K562 (cell line): ENCODE measurements around the gene GPR139. TPM values are rescaled to one million over a fixed set of nuclear protein-coding genes. Genes with fewer than 3 reads are reported as not detected.

Experiments
- ATAC-seq: fragments of 200-7000 bp; cut with Tn5 transposase; 3 replicates; pipeline ENCODE4 v1.9.1; 2020; ENCODE audit warnings: moderate library complexity
- BruUV-seq: library from RNA; stranded (reverse); fragments of 400-500 nt; replicated peaks from 2 replicates; lab custom pipeline; 2021; lab: Mats Ljungman, UMichigan
- CTCF ChIA-PET: fragments of 300-600 bp; formaldehyde crosslinking; extraction: SDS; loops from one replicate; lab custom pipeline; 2021; ENCODE audit warnings: low intra/inter-chr PET ratio; lab: Yijun Ruan, JAX
- POLR2A ChIA-PET: fragments of 300-600, 350-650 bp; sonication (Branson Sonifier 250); formaldehyde crosslinking; extraction: SDS; loops from one replicate; lab custom pipeline; 2021; ENCODE audit warnings: antibody characterized with exemption, inconsistent platforms; lab: Yijun Ruan, JAX
- DNase-seq, 4 experiments: peaks; one replicate each; pipeline versions ENCODE4 v3.0.0 to v3.0.0-alpha.2; 2011 to 2018; ENCODE audit warnings: low spot score in 3 of 4, mixed read lengths in 3 of 4; ENCODE audit errors: extremely low read depth in 1 of 4
- FAIRE-seq: peaks from 2 replicates; lab custom pipeline; 2011; peaks lifted over from hg19 to GRCh38; lab: Jason Lieb, UNC
- H2AFZ ChIP-seq: 2 replicates; pipeline ENCODE4 v1.6.0; 2011; ENCODE audit warnings: low read depth, low read length, control low read depth, inconsistent platforms
- H3K27ac ChIP-seq: fragments of 200-600 bp; 3 replicates; pipeline ENCODE4 v1.8.0; 2011; ENCODE audit warnings: low read depth, mild to moderate bottlenecking, control low read depth, inconsistent platforms, low read length, moderate library complexity, mixed read lengths; ENCODE audit errors: extremely low read depth
- H3K27me3 ChIP-seq, 2 experiments: fragments of 300-600 bp in 1 of 2; 2 replicates in 1 of 2; 3 replicates in 1 of 2; pipeline versions ENCODE4 v1.6.0 to v1.8.0; 2011; ENCODE audit warnings: inconsistent platforms in 2 of 2, low read length in 2 of 2, mild to moderate bottlenecking in 1 of 2, mixed read lengths in 1 of 2, moderate library complexity in 1 of 2; ENCODE audit not compliant: control insufficient read depth in 2 of 2, insufficient read depth in 2 of 2
- H3K36me3 ChIP-seq: fragments of 300-600 bp; 3 replicates; pipeline ENCODE4 v1.8.0; 2011; ENCODE audit warnings: mild to moderate bottlenecking, low read length, inconsistent platforms; ENCODE audit not compliant: control insufficient read depth, insufficient read depth
- H3K4me1 ChIP-seq, 2 experiments: fragments of 200-600 bp in 1 of 2; replicated peaks in 1 of 2; 2 replicates in 1 of 2; 3 replicates in 1 of 2; pipeline versions ENCODE4 v1.5.1 to v1.8.0; 2011; ENCODE audit warnings: inconsistent platforms in 2 of 2, low read length in 2 of 2, mild to moderate bottlenecking in 1 of 2, mixed read lengths in 1 of 2, moderate library complexity in 1 of 2; ENCODE audit not compliant: control insufficient read depth in 2 of 2, insufficient read depth in 2 of 2
- H3K4me2 ChIP-seq: 2 replicates; pipeline ENCODE4 v1.6.1; 2011; ENCODE audit warnings: low read length, control low read depth, inconsistent platforms, mixed read lengths; ENCODE audit not compliant: insufficient read depth
- H3K4me3 ChIP-seq: fragments of 200-600 bp; sonication (generic), shearing (Covaris generic); 2 replicates; pipeline ENCODE4 v1.5.1; 2016; ENCODE audit warnings: control low read depth, inconsistent platforms
- H3K79me2 ChIP-seq: fragments of 200-600 bp; 3 replicates; pipeline ENCODE4 v1.8.0; 2011; ENCODE audit warnings: low read length, inconsistent platforms; ENCODE audit not compliant: control insufficient read depth, insufficient read depth
- H3K9ac ChIP-seq, 2 experiments: 2 replicates each; pipeline versions ENCODE4 v1.6.0 to v1.6.1; 2011; ENCODE audit warnings: low read depth in 2 of 2, low read length in 2 of 2, control low read depth in 1 of 2, inconsistent platforms in 1 of 2, mild to moderate bottlenecking in 1 of 2, mixed read lengths in 1 of 2; ENCODE audit not compliant: insufficient read depth in 1 of 2
- H3K9me1 ChIP-seq: one replicate; pipeline ENCODE4 v1.6.0; 2011; ENCODE audit warnings: inconsistent platforms, mild to moderate bottlenecking, low read length, moderate library complexity; ENCODE audit not compliant: control insufficient read depth, insufficient read depth
- H3K9me3 ChIP-seq: replicated peaks from 2 replicates; pipeline ENCODE4 v1.5.1; 2011; ENCODE audit warnings: low read depth, low read length, inconsistent platforms; ENCODE audit not compliant: control insufficient read depth, insufficient read depth
- H4K20me1 ChIP-seq: replicated peaks from 2 replicates; pipeline ENCODE4 v1.6.1; 2011; ENCODE audit warnings: low read length, inconsistent platforms, mixed read lengths; ENCODE audit not compliant: control insufficient read depth, insufficient read depth
- ESRRB ChIP-seq: fragments of 250-450 bp; sonication (Bioruptor Pico); IDR thresholded peaks from 2 replicates; pipeline ENCODE4 v1.5.0; 2020; ENCODE audit warnings: mild to moderate bottlenecking, moderate library complexity, borderline replicate concordance
- EWSR1 ChIP-seq: fragments of 450-650 bp; IDR thresholded peaks from 2 replicates; pipeline ENCODE4 v1.6.1; 2018; ENCODE audit warnings: borderline replicate concordance, mild to moderate bottlenecking, low read depth, moderate library complexity; ENCODE audit not compliant: partially characterized antibody
- MAFG ChIP-seq: fragments of 450-650 bp; conservative IDR thresholded peaks from 2 replicates; pipeline ENCODE4 v1.6.1; 2016; ENCODE audit warnings: missing genetic modification characterization, missing compliant biosample characterization
- MCM2 ChIP-seq: fragments of 450-650 bp; IDR thresholded peaks from 2 replicates; pipeline ENCODE4 v1.6.1; 2017; ENCODE audit warnings: low read depth, mild to moderate bottlenecking
- MEIS2 ChIP-seq: fragments of 450-650 bp; IDR thresholded peaks from 2 replicates; pipeline ENCODE4 v1.6.1; 2014; ENCODE audit warnings: mild to moderate bottlenecking; ENCODE audit not compliant: partially characterized antibody
- MTA3 ChIP-seq: fragments of 450-650 bp; formaldehyde crosslinking; IDR thresholded peaks from 2 replicates; pipeline ENCODE4 v1.6.1; 2017; ENCODE audit warnings: mild to moderate bottlenecking, borderline replicate concordance
- NONO ChIP-seq, 2 experiments: fragments of 200-400 bp in 1 of 2; fragments of 450-650 bp in 1 of 2; formaldehyde crosslinking in 1 of 2; IDR thresholded peaks; 2 replicates each; pipeline ENCODE4 v1.6.1; 2017; ENCODE audit warnings: low read depth in 2 of 2, mild to moderate bottlenecking in 2 of 2, moderate library complexity in 2 of 2, low read length in 1 of 2
- RCOR1 ChIP-seq, 2 experiments: IDR thresholded peaks; 2 replicates each; pipeline ENCODE4 v1.6.1; 2012; ENCODE audit warnings: low read depth in 2 of 2, low read length in 2 of 2, borderline replicate concordance in 1 of 2, improper control_type of control experiment in 1 of 2
- TBL1XR1 ChIP-seq, 2 experiments: IDR thresholded peaks; 2 replicates each; pipeline ENCODE4 v1.6.1; 2012; ENCODE audit warnings: improper control_type of control experiment in 2 of 2, low read length in 2 of 2, mild to moderate bottlenecking in 1 of 2
- WGBS: fragments of 100-300 bp; shearing (Covaris generic); methylation state at CpG from one replicate; pipeline ENCODE4 v1.1.6; 2016; ENCODE audit warnings: low coverage, mixed read lengths; ENCODE audit not compliant: insufficient coverage; ENCODE audit errors: missing lambda C conversion rate; 5-methylcytosine and 5-hydroxymethylcytosine counted together
- in situ Hi-C: fragments of 300-500 bp; cut with MboI; formaldehyde crosslinking; loops from 4 replicates; pipeline ENCODE4 v1.15.0; 2018; ENCODE audit warnings: inconsistent platforms, mixed read lengths
- intact Hi-C: fragments of 100-400 bp; cut with micrococcal nuclease; formaldehyde crosslinking; loops from 2 replicates; pipeline ENCODE4 v1.14.2; 2022
- polyA plus RNA-seq, 8 experiments: library from polyadenylated mRNA; depleted of rRNA in 4 of 8; stranded (reverse) in 5 of 8; unstranded in 3 of 8; fragments of >200 nt; fragmentation: Nextera tagmentation in 2 of 8; fragmentation: Illumina TruSeq in 1 of 8; extraction: Ambion mirVana in 2 of 8; extraction: Trizol in 1 of 8; gene quantifications; 2 replicates each; pipeline versions ENCODE4 v1.2.1 to v1.2.3, GENCODE V29; 2011 to 2014; ENCODE audit warnings: inconsistent platforms in 1 of 8, missing spikeins in 1 of 8
- total RNA-seq, 7 experiments: library from RNA; depleted of rRNA in 6 of 7; stranded (reverse); fragments of >200 nt in 6 of 7; fragmentation: Illumina TruSeq in 2 of 7; extraction: Trizol in 2 of 7; gene quantifications; 2 replicates each; pipeline versions ENCODE4 v1.2.1 to v1.2.3, GENCODE V29; 2011 to 2021; ENCODE audit warnings: low replicate concordance in 1 of 7
- TF ChIP-seq, protein P1 (sequence below), 2 experiments: IDR thresholded peaks; 2 replicates each; pipeline ENCODE4 v1.6.1; 2011; ENCODE audit warnings: borderline replicate concordance in 1 of 2, control low read depth in 1 of 2, low read depth in 1 of 2, low read length in 1 of 2, mild to moderate bottlenecking in 1 of 2, mixed read lengths in 1 of 2, moderate library complexity in 1 of 2; ENCODE audit not compliant: insufficient read depth in 1 of 2, insufficient read length in 1 of 2, poor library complexity in 1 of 2, severe bottlenecking in 1 of 2; ENCODE audit errors: extremely low read depth in 1 of 2
- TF ChIP-seq, protein P2 (sequence below), 2 experiments: IDR thresholded peaks in 1 of 2; conservative IDR thresholded peaks in 1 of 2; 2 replicates each; pipeline ENCODE4 v1.6.1; 2016; ENCODE audit warnings: low read depth in 2 of 2, mild to moderate bottlenecking in 1 of 2, missing compliant biosample characterization in 1 of 2, missing genetic modification characterization in 1 of 2, moderate library complexity in 1 of 2
- TF ChIP-seq, protein P3 (sequence below): fragments of 450-650 bp; formaldehyde crosslinking; IDR thresholded peaks from 2 replicates; pipeline ENCODE4 v1.4.0; 2020; ENCODE audit warnings: mild to moderate bottlenecking, moderate library complexity
- TF ChIP-seq, protein P4 (sequence below): fragments of 250-450 bp; sonication (Bioruptor Pico); IDR thresholded peaks from 2 replicates; pipeline ENCODE4 v1.4.0; 2020; ENCODE audit warnings: mild to moderate bottlenecking, moderate library complexity, borderline replicate concordance

Gene GPR139
- total and polyA plus RNA-seq, 9 of the 15 experiments (the other 6 are each of a cell fraction or from before 2014, with no cell fraction given) = not detected

DNA sequence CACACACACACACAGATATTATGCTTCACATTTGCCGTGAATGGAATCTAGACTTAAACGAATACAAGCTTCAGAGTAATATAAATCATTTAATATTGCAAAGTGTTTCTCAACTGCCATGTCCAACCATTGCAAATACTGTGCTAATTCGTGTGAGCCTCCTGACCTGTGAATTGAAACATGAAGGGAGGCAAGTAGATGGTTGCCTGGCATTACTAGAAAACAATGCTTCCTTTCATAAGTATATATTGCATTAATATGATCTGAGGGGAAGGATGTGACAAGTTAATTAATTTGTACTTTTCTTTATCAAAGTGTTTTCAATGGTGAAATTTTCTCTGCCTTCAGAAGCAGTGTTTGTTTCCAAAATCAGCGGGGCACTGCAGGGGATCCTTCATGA, 25.7 kb upstream of the GPR139 start:
- POLR2A ChIA-PET = no interaction called here
- CTCF ChIA-PET = no interaction called here
- no peaks in the 10 kb centered on the region for H3K36me3 ChIP-seq
- FAIRE-seq = no peak
- no peaks in the 10 kb centered on the region; a peak in 1 of 5 replicates for H3K27me3 ChIP-seq
- no peak overlapping the region for H2AFZ ChIP-seq
- no peak for ATAC-seq
- 0% methylated on average over 3 of the region's 4 CpGs for WGBS
- DNase-seq = no peak
- H3K4me3 ChIP-seq = no peak overlapping the region
- no peaks in the 10 kb centered on the region for H3K9me3 ChIP-seq
- no peaks in the 10 kb centered on the region for H3K9me1 ChIP-seq
- H4K20me1 ChIP-seq = no peaks in the 10 kb centered on the region
- in situ Hi-C loops = no loop called here
- intact Hi-C loops = no loop called here
- H3K4me2 ChIP-seq = no peak overlapping the region
- BruUV-seq = no TSS peak
- no peaks in the 10 kb centered on the region for H3K4me1 ChIP-seq
- no peaks in the 10 kb centered on the region for H3K79me2 ChIP-seq
- no peak overlapping the region for H3K27ac ChIP-seq
- no peak overlapping the region for H3K9ac ChIP-seq
- TF ChIP-seq, protein P1, sequence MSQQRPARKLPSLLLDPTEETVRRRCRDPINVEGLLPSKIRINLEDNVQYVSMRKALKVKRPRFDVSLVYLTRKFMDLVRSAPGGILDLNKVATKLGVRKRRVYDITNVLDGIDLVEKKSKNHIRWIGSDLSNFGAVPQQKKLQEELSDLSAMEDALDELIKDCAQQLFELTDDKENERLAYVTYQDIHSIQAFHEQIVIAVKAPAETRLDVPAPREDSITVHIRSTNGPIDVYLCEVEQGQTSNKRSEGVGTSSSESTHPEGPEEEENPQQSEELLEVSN (IDR thresholded peaks at IDR 0.05; ENCODE audit: borderline replicate concordance in 1 of 2, extremely low read depth in 1 of 2, insufficient read depth in 1 of 2, insufficient read length in 1 of 2, low read depth in 1 of 2, low read length in 1 of 2, poor library complexity in 1 of 2, severe bottlenecking in 1 of 2) = no peak
- no peak for TF ChIP-seq MTA3
- no peak for TF ChIP-seq NONO (IDR thresholded peaks at IDR 0.05; ENCODE audit: low read depth in 2 of 2, low read length in 1 of 2)
- no peak for TF ChIP-seq MCM2
- TF ChIP-seq MAFG (tag) = no peak
- no peak for TF ChIP-seq TBL1XR1 (IDR thresholded peaks at IDR 0.05; ENCODE audit: low read length in 2 of 2)
- TF ChIP-seq, protein P2, sequence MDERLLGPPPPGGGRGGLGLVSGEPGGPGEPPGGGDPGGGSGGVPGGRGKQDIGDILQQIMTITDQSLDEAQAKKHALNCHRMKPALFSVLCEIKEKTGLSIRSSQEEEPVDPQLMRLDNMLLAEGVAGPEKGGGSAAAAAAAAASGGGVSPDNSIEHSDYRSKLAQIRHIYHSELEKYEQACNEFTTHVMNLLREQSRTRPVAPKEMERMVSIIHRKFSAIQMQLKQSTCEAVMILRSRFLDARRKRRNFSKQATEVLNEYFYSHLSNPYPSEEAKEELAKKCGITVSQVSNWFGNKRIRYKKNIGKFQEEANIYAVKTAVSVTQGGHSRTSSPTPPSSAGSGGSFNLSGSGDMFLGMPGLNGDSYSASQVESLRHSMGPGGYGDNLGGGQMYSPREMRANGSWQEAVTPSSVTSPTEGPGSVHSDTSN (CRISPR knock-in tag; IDR thresholded peaks at IDR 0.05; ENCODE audit: low read depth) = no peak
- TF ChIP-seq, protein P2 (tag; conservative IDR thresholded peaks at IDR 0.05; ENCODE audit: low read depth) = no peak
- TF ChIP-seq, protein P3, sequence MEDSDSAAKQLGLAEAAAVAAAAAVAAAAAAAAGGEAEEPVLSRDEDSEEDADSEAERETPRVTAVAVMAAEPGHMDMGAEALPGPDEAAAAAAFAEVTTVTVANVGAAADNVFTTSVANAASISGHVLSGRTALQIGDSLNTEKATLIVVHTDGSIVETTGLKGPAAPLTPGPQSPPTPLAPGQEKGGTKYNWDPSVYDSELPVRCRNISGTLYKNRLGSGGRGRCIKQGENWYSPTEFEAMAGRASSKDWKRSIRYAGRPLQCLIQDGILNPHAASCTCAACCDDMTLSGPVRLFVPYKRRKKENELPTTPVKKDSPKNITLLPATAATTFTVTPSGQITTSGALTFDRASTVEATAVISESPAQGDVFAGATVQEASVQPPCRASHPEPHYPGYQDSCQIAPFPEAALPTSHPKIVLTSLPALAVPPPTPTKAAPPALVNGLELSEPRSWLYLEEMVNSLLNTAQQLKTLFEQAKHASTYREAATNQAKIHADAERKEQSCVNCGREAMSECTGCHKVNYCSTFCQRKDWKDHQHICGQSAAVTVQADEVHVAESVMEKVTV (CRISPR knock-in tag) = no peak
- TF ChIP-seq ESRRB (CRISPR knock-in tag) = no peak
- TF ChIP-seq EWSR1 = no peak
- TF ChIP-seq MEIS2 = no peak
- TF ChIP-seq, protein P4, sequence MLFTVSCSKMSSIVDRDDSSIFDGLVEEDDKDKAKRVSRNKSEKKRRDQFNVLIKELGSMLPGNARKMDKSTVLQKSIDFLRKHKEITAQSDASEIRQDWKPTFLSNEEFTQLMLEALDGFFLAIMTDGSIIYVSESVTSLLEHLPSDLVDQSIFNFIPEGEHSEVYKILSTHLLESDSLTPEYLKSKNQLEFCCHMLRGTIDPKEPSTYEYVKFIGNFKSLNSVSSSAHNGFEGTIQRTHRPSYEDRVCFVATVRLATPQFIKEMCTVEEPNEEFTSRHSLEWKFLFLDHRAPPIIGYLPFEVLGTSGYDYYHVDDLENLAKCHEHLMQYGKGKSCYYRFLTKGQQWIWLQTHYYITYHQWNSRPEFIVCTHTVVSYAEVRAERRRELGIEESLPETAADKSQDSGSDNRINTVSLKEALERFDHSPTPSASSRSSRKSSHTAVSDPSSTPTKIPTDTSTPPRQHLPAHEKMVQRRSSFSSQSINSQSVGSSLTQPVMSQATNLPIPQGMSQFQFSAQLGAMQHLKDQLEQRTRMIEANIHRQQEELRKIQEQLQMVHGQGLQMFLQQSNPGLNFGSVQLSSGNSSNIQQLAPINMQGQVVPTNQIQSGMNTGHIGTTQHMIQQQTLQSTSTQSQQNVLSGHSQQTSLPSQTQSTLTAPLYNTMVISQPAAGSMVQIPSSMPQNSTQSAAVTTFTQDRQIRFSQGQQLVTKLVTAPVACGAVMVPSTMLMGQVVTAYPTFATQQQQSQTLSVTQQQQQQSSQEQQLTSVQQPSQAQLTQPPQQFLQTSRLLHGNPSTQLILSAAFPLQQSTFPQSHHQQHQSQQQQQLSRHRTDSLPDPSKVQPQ (CRISPR knock-in tag) = no peak
- TF ChIP-seq RCOR1 (IDR thresholded peaks at IDR 0.05; ENCODE audit: borderline replicate concordance in 1 of 2, low read depth in 2 of 2, low read length in 2 of 2) = no peak
